ENCODE results near the gene FAM81A. TPM values are rescaled to one million over a fixed set of nuclear protein-coding genes. Genes with fewer than 3 reads are reported as not detected.

The FAM81A gene
- total RNA-seq, 1 experiment from 2014 or later, result 3.9 TPM

Other genes with a start within 250 kb of the FAM81A start
- not detected in 2 replicates for gene LDHAL6B, start 231.3 kb upstream of the FAM81A start, total RNA-seq (2014; rRNA removed; shearing (Covaris generic))
- gene MYO1E, start 65.3 kb upstream of the FAM81A start, total RNA-seq (2014; rRNA removed; shearing (Covaris generic)), result 9.2 and 18.4 TPM in 2 replicates
- 1.2 and 4.1 TPM in 2 replicates for gene GCNT3, start 173.6 kb downstream of the FAM81A start, total RNA-seq (2014; rRNA removed; shearing (Covaris generic))
- gene GTF2A2, start 219.3 kb downstream of the FAM81A start, total RNA-seq (2014; rRNA removed; shearing (Covaris generic)), result 78.9 and 105 TPM in 2 replicates